Spleen (tissue), 11 donors: ENCODE measurements around the gene ZAR1L. TPM values are rescaled to one million over a fixed set of nuclear protein-coding genes. Genes with fewer than 3 reads are reported as not detected.

Experiments used
- DNase-seq: peaks from one replicate; pipeline ENCODE4 v3.0.0-alpha.2; 2020
- H3K27ac ChIP-seq, 8 donors: fragments of 200-600 bp; sonication (generic) in 7 of 8; 1 replicate in 4 of 8; 2 replicates in 4 of 8; pipeline versions ENCODE4 v1.5.0 to v1.8.0; 2016 to 2021; ENCODE audit warnings: inconsistent platforms in 4 of 8, mild to moderate bottlenecking in 4 of 8, moderate library complexity in 1 of 8
- H3K27me3 ChIP-seq, 7 donors: fragments of 200-600 bp; sonication (generic) in 6 of 7; replicated peaks in 1 of 7; 1 replicate in 4 of 7; 2 replicates in 3 of 7; pipeline versions ENCODE4 v1.5.0 to v1.8.0; 2016 to 2021; ENCODE audit warnings: inconsistent platforms in 3 of 7, mild to moderate bottlenecking in 1 of 7
- H3K36me3 ChIP-seq, 6 donors: fragments of 200-600 bp; sonication (generic) in 5 of 6; 1 replicate in 4 of 6; 2 replicates in 2 of 6; pipeline versions ENCODE4 v1.5.0 to v1.8.0; 2016 to 2021; ENCODE audit warnings: inconsistent platforms in 2 of 6
- H3K4me1 ChIP-seq, 6 donors: fragments of 200-600 bp; sonication (generic) in 5 of 6; 1 replicate in 3 of 6; 2 replicates in 3 of 6; pipeline versions ENCODE4 v1.5.0 to v1.8.0; 2016 to 2021; ENCODE audit warnings: inconsistent platforms in 3 of 6
- H3K4me3 ChIP-seq, 8 donors: fragments of 200-600 bp; sonication (generic) in 7 of 8; 1 replicate in 4 of 8; 2 replicates in 4 of 8; pipeline versions ENCODE4 v1.5.0 to v1.8.0; 2016 to 2021; ENCODE audit warnings: inconsistent platforms in 4 of 8, mild to moderate bottlenecking in 4 of 8, moderate library complexity in 2 of 8
- H3K9me3 ChIP-seq, 8 donors: fragments of 200-600 bp; sonication (generic) in 7 of 8; 1 replicate in 4 of 8; 2 replicates in 4 of 8; pipeline versions ENCODE4 v1.5.0 to v1.8.0; 2016 to 2021; ENCODE audit warnings: inconsistent platforms in 4 of 8
- POLR2A ChIP-seq, 3 donors: fragments of 450-650 bp; IDR thresholded peaks; one replicate each; pipeline ENCODE4 v1.5.1; 2017; ENCODE audit warnings: antibody characterized with exemption in 3 of 3, mild to moderate bottlenecking in 1 of 3
- POLR2AphosphoS5 ChIP-seq, 3 donors: sonication (generic); formaldehyde crosslinking; IDR thresholded peaks; one replicate each; pipeline ENCODE4 v1.5.1; 2017; ENCODE audit warnings: antibody characterized with exemption in 3 of 3
- WGBS, 5 donors: extraction: QIAGEN DNeasy Blood & Tissue Kit in 3 of 5; methylation state at CpG; one replicate each; pipeline versions ENCODE4 v1.1.5 to v1.1.7; 2013 to 2018; 5-methylcytosine and 5-hydroxymethylcytosine counted together
- intact Hi-C: fragments of 100-400 bp; cut with DNase I; formaldehyde crosslinking; loops from one replicate; pipeline ENCODE4 v1.15.0; 2023; ENCODE audit warnings: low total_unique reads
- polyA plus RNA-seq, 3 donors: library from polyadenylated mRNA; stranded (reverse); fragments of 200-250 nt; gene quantifications; one replicate each; pipeline ENCODE4 v1.2.1, GENCODE V29; 2013
- total RNA-seq, 7 donors: library from RNA; depleted of rRNA in 3 of 7; stranded (reverse); fragments of >200 nt in 3 of 7; fragmentation: NEBNext Ultra II Directional in 4 of 7; extraction: Animal tissue kit (Norgen Biotek cat#: 25700) in 4 of 7; gene quantifications; one replicate each; pipeline versions ENCODE4 v1.1.0 to v1.2.1, GENCODE V29; 2016 to 2021
- TF ChIP-seq, protein P1 (sequence below), 11 experiments: fragments of 200-600 bp in 7 of 11; fragments of 450-650 bp in 4 of 11; sonication (generic) in 4 of 11; IDR thresholded peaks in 8 of 11; conservative IDR thresholded peaks in 3 of 11; 1 replicate in 7 of 11; 2 replicates in 4 of 11; pipeline versions ENCODE4 v1.4.0 to v1.8.0; 2016 to 2021; ENCODE audit warnings: antibody characterized with exemption in 11 of 11, inconsistent platforms in 4 of 11, mild to moderate bottlenecking in 1 of 11
- donor health status: healthy with polysubstance abuse.
- donor health status: DM: no; HTN: no; CAD: no; lungs with moderate emphysema.
- donor health status: DM: no; HTN: no; CAD: no.
- donor health status: Bipolar disorder and iron deficiency.
- donor health status: healthy.
- donor health status: DM: no; HTN: no; CAD: no.
- donor health status: DM: yes; HTN: yes; CAD: no.

ZAR1L gene
- total and polyA plus RNA-seq, 10 donors = 0.09 TPM; not detected in 9

DNA sequence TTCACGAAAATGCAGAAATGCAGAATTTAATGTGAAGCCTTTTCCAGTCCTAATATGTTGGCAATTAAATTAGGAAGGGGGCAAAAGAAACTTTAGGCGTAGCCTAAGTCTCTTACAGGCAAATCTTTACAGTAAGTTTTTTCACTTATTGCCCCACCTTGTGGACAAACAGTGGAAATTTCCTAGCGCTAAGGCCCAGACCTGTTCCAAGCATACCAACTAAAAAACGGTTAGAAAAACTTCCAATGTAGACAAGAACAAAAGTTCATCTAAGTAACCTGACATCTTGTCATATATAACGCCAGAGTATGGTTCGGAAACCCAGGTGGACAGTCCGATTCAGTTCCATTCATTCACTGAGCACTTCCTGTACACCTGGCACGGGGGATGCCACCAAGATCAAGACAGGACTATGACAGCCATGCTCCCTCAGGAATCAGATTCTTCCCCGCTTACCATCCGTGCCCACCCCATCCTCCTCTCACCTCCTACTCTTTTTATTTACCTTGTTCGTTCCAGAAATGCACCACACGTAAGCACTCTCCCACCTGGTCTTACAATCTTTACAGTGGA, 4.9 kb downstream of the ZAR1L start:
- no peak for DNase-seq
- TF ChIP-seq, protein P1, sequence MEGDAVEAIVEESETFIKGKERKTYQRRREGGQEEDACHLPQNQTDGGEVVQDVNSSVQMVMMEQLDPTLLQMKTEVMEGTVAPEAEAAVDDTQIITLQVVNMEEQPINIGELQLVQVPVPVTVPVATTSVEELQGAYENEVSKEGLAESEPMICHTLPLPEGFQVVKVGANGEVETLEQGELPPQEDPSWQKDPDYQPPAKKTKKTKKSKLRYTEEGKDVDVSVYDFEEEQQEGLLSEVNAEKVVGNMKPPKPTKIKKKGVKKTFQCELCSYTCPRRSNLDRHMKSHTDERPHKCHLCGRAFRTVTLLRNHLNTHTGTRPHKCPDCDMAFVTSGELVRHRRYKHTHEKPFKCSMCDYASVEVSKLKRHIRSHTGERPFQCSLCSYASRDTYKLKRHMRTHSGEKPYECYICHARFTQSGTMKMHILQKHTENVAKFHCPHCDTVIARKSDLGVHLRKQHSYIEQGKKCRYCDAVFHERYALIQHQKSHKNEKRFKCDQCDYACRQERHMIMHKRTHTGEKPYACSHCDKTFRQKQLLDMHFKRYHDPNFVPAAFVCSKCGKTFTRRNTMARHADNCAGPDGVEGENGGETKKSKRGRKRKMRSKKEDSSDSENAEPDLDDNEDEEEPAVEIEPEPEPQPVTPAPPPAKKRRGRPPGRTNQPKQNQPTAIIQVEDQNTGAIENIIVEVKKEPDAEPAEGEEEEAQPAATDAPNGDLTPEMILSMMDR (IDR thresholded peaks at IDR 0.05 in 8 of 11, conservative IDR thresholded peaks at IDR 0.05 in 3 of 11) = peak; percentile 54 to 87 (median 76)
- no peak for TF ChIP-seq POLR2A (IDR thresholded peaks at IDR 0.05)
- H3K4me1 ChIP-seq = peaks cover 0 to 25% (median 11%) of the 10 kb centered on the region in 6 donors
- H3K27me3 ChIP-seq = no peaks in the 10 kb centered on the region
- no peaks in the 10 kb centered on the region for H3K9me3 ChIP-seq
- peak overlapping the region in 1 of 8 donors; percentile 45 for H3K27ac ChIP-seq
- H3K36me3 ChIP-seq = no peaks in the 10 kb centered on the region
- peak overlapping the region in 3 of 8 donors; percentile 4 to 44 (median 19) for H3K4me3 ChIP-seq
- intact Hi-C loops = loop anchor here (5.0 kb wide), 1 partner anchor 398 kb away; no protein-coding TSS in a partner anchor
- WGBS, 5 donors = 42 to 51% (median 45%) methylated on average over 12 of the region's 12 CpGs

DNA sequence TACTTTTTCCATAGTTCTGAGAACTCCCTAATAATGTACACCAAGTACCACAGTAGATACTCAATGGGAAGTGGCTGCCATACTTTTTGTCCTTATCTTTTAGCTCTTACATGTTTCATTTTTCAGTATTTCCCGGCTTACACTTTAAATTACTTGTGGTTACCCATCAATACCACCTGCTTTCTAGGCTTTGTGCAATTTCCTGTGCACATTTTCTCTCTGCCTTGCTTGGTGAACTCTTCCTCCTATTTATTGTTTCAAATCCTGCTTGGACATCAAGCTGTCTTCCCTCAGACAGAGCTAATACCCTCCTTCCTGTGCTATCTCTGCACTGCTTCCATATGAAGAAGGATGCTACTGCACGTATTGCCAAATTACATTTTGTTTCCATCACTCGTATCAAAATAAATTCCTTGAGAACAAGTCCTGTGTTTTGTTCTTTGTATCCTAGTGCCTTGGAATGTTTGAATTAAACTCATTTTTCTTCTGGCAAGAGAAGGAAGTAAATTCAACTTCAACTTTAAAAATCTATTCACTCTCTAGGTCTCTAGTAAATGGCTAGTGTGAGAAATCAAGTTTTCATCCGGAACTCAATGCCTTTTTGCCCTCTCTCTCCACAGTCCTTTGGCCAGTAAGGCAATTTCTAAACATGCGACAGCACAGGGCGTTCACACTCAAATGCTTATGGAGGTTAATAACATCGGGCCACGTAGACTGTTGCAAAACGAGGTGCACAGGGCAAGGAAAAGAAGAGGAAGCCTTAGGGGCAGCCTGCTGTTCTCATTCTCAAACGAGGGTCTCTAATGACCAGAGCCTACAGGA, 5.6 kb downstream of the ZAR1L start:
- intact Hi-C loops = loop anchor here (5.0 to 10.0 kb wide), 2 partner anchors 285 to 397 kb away; no protein-coding TSS in a partner anchor
- 26 to 50% (median 36%) methylated on average over 10 of the region's 10 CpGs for WGBS, 5 donors

DNA sequence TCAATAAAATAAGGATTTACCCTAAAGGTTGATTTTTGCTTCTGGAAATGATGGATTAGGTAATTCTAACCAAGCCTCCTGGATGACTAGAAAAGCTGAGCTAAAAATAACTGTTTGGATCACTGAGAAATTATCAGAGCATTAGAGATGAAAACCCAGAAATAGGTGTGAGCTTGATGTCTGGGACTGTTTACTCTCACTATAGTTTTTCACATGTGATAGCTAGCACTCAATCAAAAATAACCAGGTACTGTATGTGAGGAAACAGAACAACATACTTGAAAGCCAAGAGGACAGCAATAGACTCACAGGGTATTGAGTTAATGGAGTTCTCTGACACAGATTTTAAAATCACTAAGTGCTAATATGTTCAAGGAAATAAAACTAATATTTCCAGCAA, 9.5 kb downstream of the ZAR1L start:
- no peak for DNase-seq
- H3K27ac ChIP-seq = no peak overlapping the region
- no peak overlapping the region for H3K4me3 ChIP-seq
- H3K36me3 ChIP-seq = no peaks in the 10 kb centered on the region
- TF ChIP-seq POLR2AphosphoS5 (IDR thresholded peaks at IDR 0.05) (no peak), POLR2A (IDR thresholded peaks at IDR 0.05) (no peak)
- TF ChIP-seq, protein P1 (IDR thresholded peaks at IDR 0.05 in 8 of 11, conservative IDR thresholded peaks at IDR 0.05 in 3 of 11) = no peak
- peaks cover 0 to 16% (median 8%) of the 10 kb centered on the region in 6 donors for H3K4me1 ChIP-seq
- H3K27me3 ChIP-seq = peaks cover 0 to 6% (median 0%) of the 10 kb centered on the region in 7 donors
- intact Hi-C loops = loop anchor here (10.0 kb wide), 1 partner anchor 281 kb away; no protein-coding TSS in a partner anchor
- no peaks in the 10 kb centered on the region for H3K9me3 ChIP-seq

More for the DNA sequence above, 5.6 kb downstream of the ZAR1L start:
- no peak for DNase-seq
- Histone ChIP-seq H3K4me3 (peak overlapping the region in 3 of 8 donors; percentile 4 to 44 (median 19)), H3K27me3 (no peaks in the 10 kb centered on the region), H3K27ac (peak overlapping the region in 1 of 8 donors; percentile 45), H3K36me3 (no peaks in the 10 kb centered on the region), H3K4me1 (peaks cover 0 to 19% (median 8%) of the 10 kb centered on the region in 6 donors), H3K9me3 (no peaks in the 10 kb centered on the region)
- no peak for TF ChIP-seq POLR2A (IDR thresholded peaks at IDR 0.05)
- TF ChIP-seq POLR2AphosphoS5 (IDR thresholded peaks at IDR 0.05) = no peak
- TF ChIP-seq, protein P1 (IDR thresholded peaks at IDR 0.05 in 8 of 11, conservative IDR thresholded peaks at IDR 0.05 in 3 of 11) = no peak

DNA sequence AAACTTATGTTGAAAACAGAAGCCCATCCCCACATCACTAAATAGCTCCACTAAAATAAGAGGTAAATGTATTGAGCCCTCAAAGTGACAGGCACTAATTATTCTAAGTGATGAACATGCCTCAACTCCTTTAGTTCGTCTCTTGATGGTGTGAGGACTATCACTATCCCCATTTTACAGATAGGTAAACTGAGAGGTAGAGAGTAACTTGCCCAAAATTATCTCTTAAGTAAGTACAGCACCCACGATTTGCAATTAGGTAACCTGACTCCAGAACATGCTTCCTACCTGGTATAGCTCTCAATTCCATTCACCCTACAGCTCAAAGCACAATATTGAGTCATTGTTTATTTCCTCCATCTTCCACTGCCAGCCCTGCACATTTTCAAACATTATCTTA, 12.7 kb downstream of the ZAR1L start:
- Histone ChIP-seq H3K27ac (no peak overlapping the region), H3K36me3 (no peaks in the 10 kb centered on the region), H3K27me3 (peaks cover 0 to 13% (median 0%) of the 10 kb centered on the region in 7 donors), H3K4me3 (no peak overlapping the region), H3K9me3 (no peaks in the 10 kb centered on the region), H3K4me1 (no peaks in the 10 kb centered on the region)
- DNase-seq = no peak
- no peak for TF ChIP-seq POLR2A (IDR thresholded peaks at IDR 0.05)
- no peak for TF ChIP-seq POLR2AphosphoS5 (IDR thresholded peaks at IDR 0.05)
- TF ChIP-seq, protein P1 (IDR thresholded peaks at IDR 0.05 in 8 of 11, conservative IDR thresholded peaks at IDR 0.05 in 3 of 11) = no peak
- 64 to 94% (median 82%) methylated on average over 2 of the region's 2 CpGs for WGBS, 5 donors
- intact Hi-C loops = loop anchor here (10.0 kb wide), 1 partner anchor 278 kb away; no protein-coding TSS in a partner anchor
